Hepatocyte (in vitro differentiated cells): ENCODE measurements around the gene MAST3. TPM values are rescaled to one million over a fixed set of nuclear protein-coding genes. Genes with fewer than 3 reads are reported as not detected.

ENCODE experiments used
- DNase-seq: peaks from one replicate; pipeline ENCODE4 v3.0.0-alpha.2; 2016; ENCODE audit warnings: low spot score
- H2AFZ ChIP-seq: fragments of 200-600 bp; sonication (generic); 2 replicates; pipeline ENCODE4 v1.6.0; 2016; ENCODE audit warnings: antibody characterized with exemption, mild to moderate bottlenecking
- H3K27ac ChIP-seq: fragments of 200-600 bp; sonication (generic); 2 replicates; pipeline ENCODE4 v1.5.1; 2016; ENCODE audit warnings: mild to moderate bottlenecking
- H3K27me3 ChIP-seq: fragments of 200-600 bp; sonication (generic); 2 replicates; pipeline ENCODE4 v1.6.1; 2016
- H3K36me3 ChIP-seq: fragments of 200-600 bp; sonication (generic); replicated peaks from 2 replicates; pipeline ENCODE4 v1.5.1; 2016; ENCODE audit warnings: low read depth; ENCODE audit not compliant: insufficient read depth
- H3K4me1 ChIP-seq: fragments of 200-600 bp; sonication (generic); 2 replicates; pipeline ENCODE4 v1.5.1; 2016; ENCODE audit warnings: mild to moderate bottlenecking, moderate library complexity; ENCODE audit not compliant: insufficient read depth
- H3K4me2 ChIP-seq: fragments of 200-600 bp; sonication (generic); 2 replicates; pipeline ENCODE4 v1.6.0; 2016
- H3K4me3 ChIP-seq: fragments of 200-600 bp; sonication (generic); 2 replicates; pipeline ENCODE4 v1.5.1; 2016; ENCODE audit warnings: mild to moderate bottlenecking
- H3K79me2 ChIP-seq: fragments of 200-600 bp; sonication (generic); 2 replicates; pipeline ENCODE4 v1.6.0; 2017; ENCODE audit warnings: mild to moderate bottlenecking
- H3K9me2 ChIP-seq: fragments of 200-600 bp; sonication (generic); replicated peaks from 2 replicates; pipeline ENCODE4 v1.6.0; 2017; ENCODE audit warnings: mild to moderate bottlenecking; ENCODE audit not compliant: insufficient read depth
- H3K9me3 ChIP-seq: fragments of 200-600 bp; sonication (generic); 2 replicates; pipeline ENCODE4 v1.5.1; 2016; ENCODE audit warnings: low read depth, mild to moderate bottlenecking
- H4K20me1 ChIP-seq: fragments of 200-600 bp; sonication (generic); 2 replicates; pipeline ENCODE4 v1.6.0; 2016; ENCODE audit warnings: mild to moderate bottlenecking; ENCODE audit not compliant: insufficient read depth, poor library complexity, severe bottlenecking
- CTCF ChIP-seq: fragments of 200-600 bp; sonication (generic); IDR thresholded peaks from 2 replicates; pipeline ENCODE4 v1.5.1; 2016; ENCODE audit warnings: antibody characterized with exemption, mild to moderate bottlenecking; ENCODE audit not compliant: poor library complexity
- EZH2 ChIP-seq: fragments of 200-600 bp; sonication (generic); IDR thresholded peaks from 2 replicates; pipeline ENCODE4 v1.6.1; 2016; ENCODE audit warnings: antibody characterized with exemption, mild to moderate bottlenecking, borderline replicate concordance
- EZH2phosphoT487 ChIP-seq: fragments of 200-600 bp; sonication (generic); IDR thresholded peaks from one replicate; pipeline ENCODE4 v1.6.1; 2018; ENCODE audit warnings: antibody characterized with exemption, mild to moderate bottlenecking, low read depth, moderate library complexity; ENCODE audit not compliant: unreplicated experiment, severe bottlenecking
- WGBS: methylation state at CpG from one replicate; pipeline ENCODE4 v1.1.6; 2016; ENCODE audit warnings: low lambda C conversion rate; ENCODE audit errors: missing lambda C conversion rate; 5-methylcytosine and 5-hydroxymethylcytosine counted together
- polyA plus RNA-seq: library from polyadenylated mRNA; unstranded; fragments of >200 nt; fragmentation: Nextera tagmentation; extraction: Ambion mirVana; gene quantifications from 2 replicates; pipeline ENCODE4 v1.2.1, GENCODE V29; 2016
- total RNA-seq: library from RNA; depleted of rRNA; stranded (reverse); fragments of >200 nt; gene quantifications from 2 replicates; pipeline ENCODE4 v1.2.3, GENCODE V29; 2014

Gene MAST3
- total and polyA plus RNA-seq, 2 experiments from 2014 or later = 9.7 to 10.3 TPM

- no peak for TF ChIP-seq CTCF
- Histone ChIP-seq H3K36me3 (no peaks in the 10 kb centered on the region), H4K20me1 (no peaks in the 10 kb centered on the region), H3K4me1 (no peaks in the 10 kb centered on the region), H3K9me3 (no peaks in the 10 kb centered on the region), H3K9me2 (no peaks in the 10 kb centered on the region), H3K4me2 (no peak overlapping the region), H3K4me3 (no peak overlapping the region), H2AFZ (no peak overlapping the region), H3K27ac (no peak overlapping the region), H3K79me2 (no peaks in the 10 kb centered on the region), H3K27me3 (no peaks in the 10 kb centered on the region)
- 94% methylated on average over 2 of the region's 2 CpGs for WGBS
- no peak for DNase-seq
Observed at GRCh38 chr19:18126097-18126496, 28.5 kb downstream of the MAST3 start.

- no peaks in the 10 kb centered on the region for H3K36me3 ChIP-seq
- H3K4me1 ChIP-seq = no peaks in the 10 kb centered on the region
- WGBS = 95% methylated on average over 3 of the region's 3 CpGs
- no peaks in the 10 kb centered on the region for H3K9me3 ChIP-seq
- H3K27me3 ChIP-seq = no peaks in the 10 kb centered on the region
- no peak for DNase-seq
- no peak for TF ChIP-seq EZH2phosphoT487
- TF ChIP-seq EZH2 = no peak
- TF ChIP-seq CTCF = no peak
- no peak overlapping the region for H3K27ac ChIP-seq
- no peak overlapping the region for H3K4me2 ChIP-seq
- H3K4me3 ChIP-seq = no peak overlapping the region
- H2AFZ ChIP-seq = no peak overlapping the region
- no peaks in the 10 kb centered on the region for H3K9me2 ChIP-seq
- no peaks in the 10 kb centered on the region for H3K79me2 ChIP-seq
- no peaks in the 10 kb centered on the region for H4K20me1 ChIP-seq
Observed at GRCh38 chr19:18128044-18128443, 30.5 kb downstream of the MAST3 start.

DNA sequence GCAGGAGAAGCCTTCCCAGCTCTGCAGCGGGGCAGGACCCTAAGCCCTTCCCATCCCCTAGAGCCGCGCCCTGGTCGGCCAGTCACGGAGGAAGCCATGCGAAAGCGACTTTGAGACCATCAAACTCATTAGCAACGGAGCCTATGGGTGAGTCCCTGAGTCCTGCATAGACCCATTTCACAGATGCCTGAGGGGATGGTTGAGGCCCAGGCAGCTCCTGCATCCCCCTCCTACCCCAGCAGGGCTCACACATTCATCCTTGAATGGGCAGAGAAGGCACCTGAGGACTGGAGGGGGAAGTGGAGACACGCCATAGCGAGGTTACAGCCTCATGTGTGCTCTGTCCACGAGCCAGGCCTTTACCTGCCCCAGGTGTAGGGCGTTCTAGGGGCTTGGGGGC, 31.2 kb downstream of the MAST3 start:
- Histone ChIP-seq H3K27me3 (no peaks in the 10 kb centered on the region), H3K79me2 (no peaks in the 10 kb centered on the region), H2AFZ (no peak overlapping the region), H3K4me1 (no peaks in the 10 kb centered on the region), H3K36me3 (no peaks in the 10 kb centered on the region), H3K27ac (no peak overlapping the region), H3K4me2 (no peak overlapping the region), H3K4me3 (no peak overlapping the region), H3K9me3 (no peaks in the 10 kb centered on the region), H3K9me2 (no peaks in the 10 kb centered on the region), H4K20me1 (no peaks in the 10 kb centered on the region)
- DNase-seq = no peak
- 96% methylated on average over 12 of the region's 12 CpGs for WGBS
- no peak for TF ChIP-seq EZH2phosphoT487
- no peak for TF ChIP-seq CTCF
- TF ChIP-seq EZH2 = no peak

DNA sequence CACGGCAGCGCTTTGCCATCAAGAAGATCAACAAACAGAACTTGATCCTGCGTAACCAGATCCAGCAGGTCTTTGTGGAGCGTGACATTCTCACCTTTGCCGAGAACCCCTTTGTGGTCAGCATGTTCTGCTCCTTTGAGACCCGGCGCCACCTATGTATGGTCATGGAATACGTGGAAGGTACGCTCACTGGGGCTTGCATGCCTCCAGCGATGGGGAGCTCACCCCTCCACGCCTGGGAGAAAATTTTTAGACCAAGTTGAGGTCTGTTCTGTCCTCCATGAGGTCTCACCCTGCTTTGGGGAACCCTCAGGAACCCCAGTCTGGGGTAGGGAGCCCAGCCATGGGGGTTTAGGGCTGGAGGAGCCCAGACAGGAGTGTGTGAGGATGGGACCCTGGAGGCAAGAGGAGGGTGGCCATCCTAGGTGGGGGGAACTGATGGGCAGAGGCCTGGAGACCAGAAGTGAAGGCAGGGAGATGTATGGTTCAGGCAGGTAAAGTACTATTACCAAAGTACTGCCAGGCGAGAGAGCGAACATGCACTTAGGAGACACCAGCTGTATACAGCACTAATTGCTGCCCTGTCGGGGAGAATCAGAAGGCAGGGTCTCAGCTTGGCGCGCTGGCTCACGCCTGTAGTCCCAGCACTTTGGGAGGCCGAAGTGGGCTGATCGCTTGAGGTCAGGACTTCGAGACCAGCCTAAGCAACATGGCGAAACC, 33.1 kb downstream of the MAST3 start:
- no peak for DNase-seq
- Histone ChIP-seq H3K4me2 (no peak overlapping the region), H3K27ac (no peak overlapping the region), H3K9me2 (no peaks in the 10 kb centered on the region), H3K9me3 (no peaks in the 10 kb centered on the region), H4K20me1 (no peaks in the 10 kb centered on the region), H2AFZ (no peak overlapping the region), H3K79me2 (no peaks in the 10 kb centered on the region), H3K36me3 (no peaks in the 10 kb centered on the region), H3K27me3 (no peaks in the 10 kb centered on the region), H3K4me1 (peaks cover 6% of the 10 kb centered on the region), H3K4me3 (no peak overlapping the region)
- no peak for TF ChIP-seq EZH2
- TF ChIP-seq EZH2phosphoT487 = no peak
- TF ChIP-seq CTCF = no peak
- WGBS = 93% methylated on average over 21 of the region's 21 CpGs
